SU-DHL-6 (cell line): ENCODE measurements around the gene CXCL6.

Experiments
- EZH2phosphoT487 ChIP-seq: fragments of 200-600 bp; sonication (generic), shearing (Covaris generic); conservative IDR thresholded peaks from 2 replicates; pipeline ENCODE4 v1.6.1; 2018; ENCODE audit warnings: mild to moderate bottlenecking, antibody characterized with exemption, low read length, moderate library complexity, mixed read lengths
- TF ChIP-seq, protein P1 (sequence below): fragments of 200-600 bp; sonication (generic); IDR thresholded peaks from one replicate; pipeline ENCODE4 v1.5.1; 2017; ENCODE audit warnings: antibody characterized with exemption, mild to moderate bottlenecking, low read length, moderate library complexity; ENCODE audit not compliant: insufficient read depth, poor library complexity, severe bottlenecking

DNA sequence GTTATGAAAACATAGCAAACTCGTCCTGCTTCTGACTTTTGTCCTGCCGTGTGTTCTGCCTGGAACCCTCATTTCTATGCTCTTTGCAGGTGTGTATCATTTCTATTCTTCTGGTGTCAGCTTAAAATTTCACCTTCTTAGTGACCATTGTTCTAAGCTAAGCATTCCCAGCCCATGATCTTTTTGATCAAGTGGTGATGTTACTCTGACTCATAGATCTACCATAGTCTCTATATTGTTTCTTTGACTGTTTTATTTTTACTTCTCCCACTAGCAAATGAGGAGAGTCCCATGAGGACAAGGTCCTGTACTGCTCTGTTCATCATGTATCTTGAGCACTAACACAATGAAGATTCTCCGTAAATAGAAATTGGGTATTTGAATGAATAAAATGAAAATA lies 14.1 kb upstream of the CXCL6 start:
- TF ChIP-seq, protein P1, sequence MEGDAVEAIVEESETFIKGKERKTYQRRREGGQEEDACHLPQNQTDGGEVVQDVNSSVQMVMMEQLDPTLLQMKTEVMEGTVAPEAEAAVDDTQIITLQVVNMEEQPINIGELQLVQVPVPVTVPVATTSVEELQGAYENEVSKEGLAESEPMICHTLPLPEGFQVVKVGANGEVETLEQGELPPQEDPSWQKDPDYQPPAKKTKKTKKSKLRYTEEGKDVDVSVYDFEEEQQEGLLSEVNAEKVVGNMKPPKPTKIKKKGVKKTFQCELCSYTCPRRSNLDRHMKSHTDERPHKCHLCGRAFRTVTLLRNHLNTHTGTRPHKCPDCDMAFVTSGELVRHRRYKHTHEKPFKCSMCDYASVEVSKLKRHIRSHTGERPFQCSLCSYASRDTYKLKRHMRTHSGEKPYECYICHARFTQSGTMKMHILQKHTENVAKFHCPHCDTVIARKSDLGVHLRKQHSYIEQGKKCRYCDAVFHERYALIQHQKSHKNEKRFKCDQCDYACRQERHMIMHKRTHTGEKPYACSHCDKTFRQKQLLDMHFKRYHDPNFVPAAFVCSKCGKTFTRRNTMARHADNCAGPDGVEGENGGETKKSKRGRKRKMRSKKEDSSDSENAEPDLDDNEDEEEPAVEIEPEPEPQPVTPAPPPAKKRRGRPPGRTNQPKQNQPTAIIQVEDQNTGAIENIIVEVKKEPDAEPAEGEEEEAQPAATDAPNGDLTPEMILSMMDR, result no peak
- TF ChIP-seq EZH2phosphoT487, result no peak
